SJCRH30 (cell line): ENCODE data around the gene CDT1. TPM values are rescaled to one million over a fixed set of nuclear protein-coding genes. Genes with fewer than 3 reads are reported as not detected.

Experiments
- DNase-seq, 2 experiments: peaks; one replicate each; pipeline ENCODE4 v3.0.0-alpha.2; 2015 to 2020
- H3K27ac ChIP-seq: fragments of 250-450 bp; sonication (Bioruptor Pico); 2 replicates; pipeline ENCODE4 v1.5.1; 2020; ENCODE audit warnings: mild to moderate bottlenecking, moderate library complexity
- H3K27me3 ChIP-seq: fragments of 250-450 bp; sonication (Bioruptor Pico); 2 replicates; pipeline ENCODE4 v1.5.1; 2020; ENCODE audit warnings: mild to moderate bottlenecking, moderate library complexity
- H3K36me3 ChIP-seq: fragments of 250-450 bp; sonication (Bioruptor Pico); 2 replicates; pipeline ENCODE4 v1.5.1; 2020; ENCODE audit warnings: mild to moderate bottlenecking, moderate library complexity
- H3K4me1 ChIP-seq: fragments of 250-450 bp; sonication (Bioruptor Pico); 2 replicates; pipeline ENCODE4 v1.5.1; 2020; ENCODE audit warnings: mild to moderate bottlenecking, moderate library complexity
- H3K4me3 ChIP-seq: fragments of 250-450 bp; sonication (Bioruptor Pico); 2 replicates; pipeline ENCODE4 v1.5.1; 2020; ENCODE audit warnings: mild to moderate bottlenecking, moderate library complexity
- H3K9me3 ChIP-seq: fragments of 250-450 bp; sonication (Bioruptor Pico); replicated peaks from 2 replicates; pipeline ENCODE4 v1.5.1; 2020; ENCODE audit warnings: mild to moderate bottlenecking, moderate library complexity
- total RNA-seq: library from RNA; depleted of rRNA; stranded (reverse); fragments of >200 nt; shearing (Covaris generic); gene quantifications from 2 replicates; pipeline ENCODE4 v1.2.3, GENCODE V29; 2014

Gene CDT1
- total RNA-seq, 1 experiment from 2014 or later = 27.2 TPM

- Histone ChIP-seq H3K27me3 (no peaks in the 10 kb centered on the region), H3K9me3 (no peaks in the 10 kb centered on the region), H3K4me1 (peaks cover 32% of the 10 kb centered on the region), H3K36me3 (no peaks in the 10 kb centered on the region), H3K27ac (peak overlapping the region; percentile 98), H3K4me3 (no peak overlapping the region; the same call in 1 of the 2 replicates)
- no peak for DNase-seq
Measured at GRCh38 chr16:88774544-88775393, 28.8 kb upstream of the CDT1 start.

GRCh38 chr16:88775825-88776224 lies 27.8 kb upstream of the CDT1 start:
- Histone ChIP-seq H3K36me3 (no peaks in the 10 kb centered on the region), H3K27me3 (no peaks in the 10 kb centered on the region)

GRCh38 chr16:88777471-88778270 lies 25.9 kb upstream of the CDT1 start:
- Histone ChIP-seq H3K4me3 (no peak overlapping the region), H3K9me3 (no peaks in the 10 kb centered on the region), H3K4me1 (peaks cover 18% of the 10 kb centered on the region), H3K27ac (no peak overlapping the region), H3K27me3 (no peaks in the 10 kb centered on the region), H3K36me3 (no peaks in the 10 kb centered on the region)
- DNase-seq = no peak

More at GRCh38 chr16:88775825-88776224, 27.8 kb upstream of the CDT1 start:
- Histone ChIP-seq H3K4me3 (no peak overlapping the region), H3K27ac (no peak overlapping the region), H3K4me1 (peaks cover 28% of the 10 kb centered on the region), H3K9me3 (no peaks in the 10 kb centered on the region)
- no peak for DNase-seq

GRCh38 chr16:88778271-88778525 lies 25.4 kb upstream of the CDT1 start:
- H3K27me3 ChIP-seq = no peaks in the 10 kb centered on the region
- no peaks in the 10 kb centered on the region for H3K36me3 ChIP-seq
- H3K27ac ChIP-seq = no peak overlapping the region
- H3K4me3 ChIP-seq = no peak overlapping the region
- DNase-seq = no peak
- H3K4me1 ChIP-seq = peaks cover 16% of the 10 kb centered on the region
- H3K9me3 ChIP-seq = no peaks in the 10 kb centered on the region

- H3K4me3 ChIP-seq = no peak overlapping the region
- DNase-seq = no peak
- H3K36me3 ChIP-seq = no peaks in the 10 kb centered on the region
- no peaks in the 10 kb centered on the region for H3K27me3 ChIP-seq
- H3K4me1 ChIP-seq = peaks cover 16% of the 10 kb centered on the region
- H3K27ac ChIP-seq = no peak overlapping the region
- H3K9me3 ChIP-seq = no peaks in the 10 kb centered on the region
Measured at GRCh38 chr16:88778541-88779065, 25.0 kb upstream of the CDT1 start.

- Histone ChIP-seq H3K27me3 (no peaks in the 10 kb centered on the region), H3K9me3 (no peaks in the 10 kb centered on the region), H3K36me3 (no peaks in the 10 kb centered on the region), H3K4me3 (no peak overlapping the region; the same call in 1 of the 2 replicates), H3K27ac (no peak overlapping the region), H3K4me1 (peaks cover 9% of the 10 kb centered on the region)
- DNase-seq = no peak
Measured at GRCh38 chr16:88779406-88780141, 24.0 kb upstream of the CDT1 start.

GRCh38 chr16:88780142-88781062 lies 23.2 kb upstream of the CDT1 start:
- no peak overlapping the region for H3K27ac ChIP-seq
- H3K4me3 ChIP-seq = no peak overlapping the region
- peaks cover 8% of the 10 kb centered on the region for H3K4me1 ChIP-seq
- H3K36me3 ChIP-seq = no peaks in the 10 kb centered on the region
- no peaks in the 10 kb centered on the region for H3K9me3 ChIP-seq
- H3K27me3 ChIP-seq = no peaks in the 10 kb centered on the region
- DNase-seq = no peak

GRCh38 chr16:88781140-88782077 lies 22.2 kb upstream of the CDT1 start:
- H3K4me1 ChIP-seq = peaks cover 8% of the 10 kb centered on the region
- H3K27ac ChIP-seq = no peak overlapping the region

GRCh38 chr16:88782454-88783390 lies 20.9 kb upstream of the CDT1 start:
- Histone ChIP-seq H3K4me1 (peaks cover 8% of the 10 kb centered on the region), H3K27ac (no peak overlapping the region), H3K4me3 (no peak overlapping the region; the same call in 1 of the 2 replicates), H3K9me3 (no peaks in the 10 kb centered on the region), H3K36me3 (no peaks in the 10 kb centered on the region), H3K27me3 (no peaks in the 10 kb centered on the region)
- no peak for DNase-seq

More at GRCh38 chr16:88781140-88782077, 22.2 kb upstream of the CDT1 start:
- Histone ChIP-seq H3K36me3 (no peaks in the 10 kb centered on the region), H3K4me3 (no peak overlapping the region), H3K27me3 (no peaks in the 10 kb centered on the region), H3K9me3 (no peaks in the 10 kb centered on the region)
- no peak for DNase-seq

- no peak for DNase-seq
- Histone ChIP-seq H3K4me1 (peaks cover 8% of the 10 kb centered on the region), H3K27ac (no peak overlapping the region), H3K9me3 (no peaks in the 10 kb centered on the region), H3K27me3 (no peaks in the 10 kb centered on the region), H3K4me3 (peak overlapping the region; percentile 58), H3K36me3 (no peaks in the 10 kb centered on the region)
Measured at GRCh38 chr16:88783391-88784073, 20.1 kb upstream of the CDT1 start.

GRCh38 chr16:88784074-88784855 lies 19.3 kb upstream of the CDT1 start:
- H3K27me3 ChIP-seq = no peaks in the 10 kb centered on the region
- peak overlapping the region; percentile 58 for H3K4me3 ChIP-seq
- peaks cover 8% of the 10 kb centered on the region for H3K4me1 ChIP-seq
- H3K36me3 ChIP-seq = no peaks in the 10 kb centered on the region
- DNase-seq = no peak
- no peaks in the 10 kb centered on the region for H3K9me3 ChIP-seq
- H3K27ac ChIP-seq = no peak overlapping the region
